HepG2 (cell line): Measurements from ENCODE around the gene POLR1C. TPM values are rescaled to one million over a fixed set of nuclear protein-coding genes. Genes with fewer than 3 reads are reported as not detected.
A peak's percentile ranks its signal among the peaks of the same experiment; 100 is the strongest.

Experiments used
- DRAP1 ChIP-seq: IDR thresholded peaks from 2 replicates; pipeline ENCODE4 v1.6.1; 2016; ENCODE audit warnings: missing genetic modification reagents, missing compliant biosample characterization
- FOXJ3 ChIP-seq: sonication (generic); formaldehyde crosslinking; IDR thresholded peaks from 2 replicates; pipeline ENCODE4 v1.4.0; 2020; ENCODE audit warnings: missing genetic modification reagents, mild to moderate bottlenecking, borderline replicate concordance
- KLF11 ChIP-seq: IDR thresholded peaks from 2 replicates; pipeline ENCODE4 v1.6.1; 2016; ENCODE audit warnings: missing compliant biosample characterization
- KLF15 ChIP-seq: sonication (generic); formaldehyde crosslinking; IDR thresholded peaks from 2 replicates; pipeline ENCODE4 v1.8.1; 2023; ENCODE audit warnings: borderline replicate concordance, mild to moderate bottlenecking, inconsistent platforms, missing genetic modification reagents, mixed read lengths
- REPIN1 ChIP-seq: sonication (generic); formaldehyde crosslinking; IDR thresholded peaks from 2 replicates; pipeline ENCODE4 v1.8.0; 2022; ENCODE audit warnings: missing genetic modification reagents, low read depth, mild to moderate bottlenecking, borderline replicate concordance
- SMAD3 ChIP-seq: sonication (generic); formaldehyde crosslinking; IDR thresholded peaks from 2 replicates; pipeline ENCODE4 v1.4.0; 2020; ENCODE audit warnings: missing genetic modification reagents
- SPEN ChIP-seq: sonication (generic); formaldehyde crosslinking; IDR thresholded peaks from 2 replicates; pipeline ENCODE4 v1.5.1; 2020; ENCODE audit warnings: low read depth, mild to moderate bottlenecking, missing genetic modification reagents
- SRF ChIP-seq: IDR thresholded peaks from 2 replicates; pipeline ENCODE4 v1.6.1; 2011; ENCODE audit warnings: mild to moderate bottlenecking, low read depth, low read length, moderate library complexity
- WIZ ChIP-seq: sonication (generic); formaldehyde crosslinking; IDR thresholded peaks from 2 replicates; pipeline ENCODE4 v1.5.1; 2020; ENCODE audit warnings: mild to moderate bottlenecking, missing genetic modification reagents
- ZBED4 ChIP-seq: sonication (generic); formaldehyde crosslinking; IDR thresholded peaks from 2 replicates; pipeline ENCODE4 v1.4.0; 2020; ENCODE audit warnings: missing genetic modification reagents, borderline replicate concordance
- ZFP90 ChIP-seq: sonication (generic); formaldehyde crosslinking; IDR thresholded peaks from 2 replicates; pipeline ENCODE4 v1.8.0; 2022; ENCODE audit warnings: missing genetic modification reagents, mild to moderate bottlenecking, inconsistent platforms, borderline replicate concordance
- ZFX ChIP-seq: sonication (generic); formaldehyde crosslinking; IDR thresholded peaks from 2 replicates; pipeline ENCODE4 v1.4.0; 2020; ENCODE audit warnings: mild to moderate bottlenecking, low read depth, missing genetic modification reagents, moderate library complexity
- ZNF501 ChIP-seq: sonication (generic); formaldehyde crosslinking; IDR thresholded peaks from 2 replicates; pipeline ENCODE4 v1.5.1; 2020; ENCODE audit warnings: mild to moderate bottlenecking, moderate library complexity, missing genetic modification reagents
- ZNF550 ChIP-seq: sonication (generic); formaldehyde crosslinking; IDR thresholded peaks from 2 replicates; pipeline ENCODE4 v1.4.0; 2020; ENCODE audit warnings: mild to moderate bottlenecking, missing genetic modification reagents, borderline replicate concordance
- ZNF672 ChIP-seq: sonication (generic); formaldehyde crosslinking; IDR thresholded peaks from 2 replicates; pipeline ENCODE4 v1.8.1; 2022; ENCODE audit warnings: missing genetic modification reagents
- ZSCAN20 ChIP-seq: sonication (generic); formaldehyde crosslinking; IDR thresholded peaks from 2 replicates; pipeline ENCODE4 v1.4.0; 2020; ENCODE audit warnings: missing genetic modification reagents, mild to moderate bottlenecking, borderline replicate concordance
- polyA plus RNA-seq, 8 experiments: library from polyadenylated mRNA; depleted of rRNA in 3 of 8; stranded (reverse) in 7 of 8; unstranded in 1 of 8; fragments of >200 nt; fragmentation: Illumina TruSeq in 4 of 8; extraction: Trizol in 4 of 8; gene quantifications; 2 replicates each; pipeline versions ENCODE4 v1.2.1 to v1.2.3, GENCODE V29; 2011 to 2016; ENCODE audit warnings: low read depth in 4 of 8, missing spikeins in 1 of 8, mixed read lengths in 1 of 8; ENCODE audit not compliant: insufficient read depth in 1 of 8
- total RNA-seq, 5 experiments: library from RNA; depleted of rRNA; stranded (reverse); fragments of >200 nt; fragmentation: Illumina TruSeq; extraction: Trizol; gene quantifications; 2 replicates each; pipeline ENCODE4 v1.2.3, GENCODE V29; 2016; ENCODE audit warnings: low read depth in 1 of 5
- TF ChIP-seq, protein P1 (sequence below): sonication (generic); formaldehyde crosslinking; IDR thresholded peaks from 2 replicates; pipeline ENCODE4 v1.9.0; 2022; ENCODE audit warnings: missing genetic modification reagents, mild to moderate bottlenecking, borderline replicate concordance
- TF ChIP-seq, protein P2 (sequence below): sonication (generic); formaldehyde crosslinking; IDR thresholded peaks from 2 replicates; pipeline ENCODE4 v1.8.1; 2023; ENCODE audit warnings: missing genetic modification reagents, mild to moderate bottlenecking, borderline replicate concordance
- TF ChIP-seq, protein P3 (sequence below): sonication (generic); formaldehyde crosslinking; IDR thresholded peaks from 2 replicates; pipeline ENCODE4 v1.8.0; 2022; ENCODE audit warnings: mild to moderate bottlenecking, missing genetic modification reagents, moderate library complexity
- TF ChIP-seq, protein P4 (sequence below): sonication (generic); formaldehyde crosslinking; IDR thresholded peaks from 2 replicates; pipeline ENCODE4 v1.4.0; 2020; ENCODE audit warnings: missing genetic modification reagents

POLR1C gene
- total and polyA plus RNA-seq, 2 of the 13 experiments (the other 11 are each of a cell fraction or from before 2014, with no cell fraction given), result 62.6 to 72.2 TPM

DNA sequence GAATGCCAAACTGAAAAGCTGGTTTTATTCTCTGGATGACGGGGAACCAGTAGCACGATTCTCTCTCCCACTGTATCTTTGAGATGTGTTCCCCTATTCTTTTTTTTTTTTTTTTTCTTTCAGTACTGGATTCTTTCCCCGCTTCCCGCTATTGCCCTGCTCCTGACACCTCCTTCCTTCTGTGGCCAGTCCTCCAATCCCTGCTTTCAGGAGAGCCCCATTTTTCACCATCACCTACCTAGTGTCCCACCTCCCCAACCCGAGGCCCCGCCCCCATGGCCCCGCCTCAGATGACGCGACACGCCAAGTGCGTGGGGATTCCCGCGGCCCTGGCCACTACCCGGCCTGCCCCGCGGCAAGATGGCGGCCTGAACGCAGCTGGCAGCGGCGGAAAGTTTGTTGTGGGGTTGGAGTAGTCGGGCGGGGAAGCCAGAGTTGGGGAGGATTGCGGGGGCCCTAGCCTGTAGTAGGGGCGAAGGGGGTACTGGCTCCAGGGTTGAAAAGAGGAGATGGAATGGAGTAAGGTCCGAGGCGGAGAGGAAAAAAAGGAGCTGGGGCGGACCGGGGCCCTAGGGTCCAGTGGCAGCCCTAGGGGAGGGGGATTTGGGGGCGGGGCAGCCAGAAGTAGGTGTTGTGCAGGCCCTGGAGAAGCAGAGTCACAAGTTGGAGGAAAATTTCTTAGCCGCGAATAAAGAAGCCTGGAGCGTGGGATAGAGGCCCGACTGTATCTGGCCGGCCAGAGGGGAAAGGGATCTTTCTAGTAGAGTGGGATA lies 39.5 kb upstream of the POLR1C start, which contains the start of gene TJAP1 (continued):
- TF ChIP-seq, protein P1, sequence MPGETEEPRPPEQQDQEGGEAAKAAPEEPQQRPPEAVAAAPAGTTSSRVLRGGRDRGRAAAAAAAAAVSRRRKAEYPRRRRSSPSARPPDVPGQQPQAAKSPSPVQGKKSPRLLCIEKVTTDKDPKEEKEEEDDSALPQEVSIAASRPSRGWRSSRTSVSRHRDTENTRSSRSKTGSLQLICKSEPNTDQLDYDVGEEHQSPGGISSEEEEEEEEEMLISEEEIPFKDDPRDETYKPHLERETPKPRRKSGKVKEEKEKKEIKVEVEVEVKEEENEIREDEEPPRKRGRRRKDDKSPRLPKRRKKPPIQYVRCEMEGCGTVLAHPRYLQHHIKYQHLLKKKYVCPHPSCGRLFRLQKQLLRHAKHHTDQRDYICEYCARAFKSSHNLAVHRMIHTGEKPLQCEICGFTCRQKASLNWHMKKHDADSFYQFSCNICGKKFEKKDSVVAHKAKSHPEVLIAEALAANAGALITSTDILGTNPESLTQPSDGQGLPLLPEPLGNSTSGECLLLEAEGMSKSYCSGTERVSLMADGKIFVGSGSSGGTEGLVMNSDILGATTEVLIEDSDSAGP (CRISPR knock-in tag), result peak; percentile 77
- TF ChIP-seq, protein P2, sequence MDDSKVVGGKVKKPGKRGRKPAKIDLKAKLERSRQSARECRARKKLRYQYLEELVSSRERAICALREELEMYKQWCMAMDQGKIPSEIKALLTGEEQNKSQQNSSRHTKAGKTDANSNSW (CRISPR knock-in tag), result no peak
- no peak for TF ChIP-seq ZBED4 (CRISPR knock-in tag)
- no peak for TF ChIP-seq KLF15 (CRISPR knock-in tag)
- TF ChIP-seq, protein P3, sequence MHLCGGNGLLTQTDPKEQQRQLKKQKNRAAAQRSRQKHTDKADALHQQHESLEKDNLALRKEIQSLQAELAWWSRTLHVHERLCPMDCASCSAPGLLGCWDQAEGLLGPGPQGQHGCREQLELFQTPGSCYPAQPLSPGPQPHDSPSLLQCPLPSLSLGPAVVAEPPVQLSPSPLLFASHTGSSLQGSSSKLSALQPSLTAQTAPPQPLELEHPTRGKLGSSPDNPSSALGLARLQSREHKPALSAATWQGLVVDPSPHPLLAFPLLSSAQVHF (CRISPR knock-in tag), result peak; percentile 60; the same call in 1 of the 2 replicates
- TF ChIP-seq ZFP90 (CRISPR knock-in tag), result peak; percentile 47
- 0 out of 2 replicates have a peak, but pooled peaks have one; percentile 12 for TF ChIP-seq SMAD3
- TF ChIP-seq, protein P4, sequence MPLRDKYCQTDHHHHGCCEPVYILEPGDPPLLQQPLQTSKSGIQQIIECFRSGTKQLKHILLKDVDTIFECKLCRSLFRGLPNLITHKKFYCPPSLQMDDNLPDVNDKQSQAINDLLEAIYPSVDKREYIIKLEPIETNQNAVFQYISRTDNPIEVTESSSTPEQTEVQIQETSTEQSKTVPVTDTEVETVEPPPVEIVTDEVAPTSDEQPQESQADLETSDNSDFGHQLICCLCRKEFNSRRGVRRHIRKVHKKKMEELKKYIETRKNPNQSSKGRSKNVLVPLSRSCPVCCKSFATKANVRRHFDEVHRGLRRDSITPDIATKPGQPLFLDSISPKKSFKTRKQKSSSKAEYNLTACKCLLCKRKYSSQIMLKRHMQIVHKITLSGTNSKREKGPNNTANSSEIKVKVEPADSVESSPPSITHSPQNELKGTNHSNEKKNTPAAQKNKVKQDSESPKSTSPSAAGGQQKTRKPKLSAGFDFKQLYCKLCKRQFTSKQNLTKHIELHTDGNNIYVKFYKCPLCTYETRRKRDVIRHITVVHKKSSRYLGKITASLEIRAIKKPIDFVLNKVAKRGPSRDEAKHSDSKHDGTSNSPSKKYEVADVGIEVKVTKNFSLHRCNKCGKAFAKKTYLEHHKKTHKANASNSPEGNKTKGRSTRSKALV (CRISPR knock-in tag), result no peak
- TF ChIP-seq DRAP1 (CRISPR knock-in tag), result peak; percentile 94
- no peak for TF ChIP-seq ZSCAN20
- TF ChIP-seq SRF, result no peak
- no peak for TF ChIP-seq FOXJ3 (CRISPR knock-in tag)
- peak; percentile 90 for TF ChIP-seq SPEN (CRISPR knock-in tag)
- peak; percentile 71; the same call in 1 of the 2 replicates for TF ChIP-seq REPIN1 (CRISPR knock-in tag)
- TF ChIP-seq WIZ (CRISPR knock-in tag), result no peak
- TF ChIP-seq ZNF550 (CRISPR knock-in tag), result no peak
- peak; percentile 83; the same call in 1 of the 2 replicates for TF ChIP-seq ZNF501 (CRISPR knock-in tag)
- TF ChIP-seq KLF11 (CRISPR knock-in tag), result no peak
- TF ChIP-seq ZFX (CRISPR knock-in tag), result peak; percentile 95
- TF ChIP-seq ZNF672 (CRISPR knock-in tag), result 0 out of 2 replicates have a peak, but pooled peaks have one; percentile 64
